Measurements from ENCODE around the gene IGSF6.
A peak's percentile ranks its signal among the peaks of the same experiment; 100 is the strongest.
"Not testable (repeated sequence)": the region's sequence is repeated elsewhere in the genome, so short reads cannot be mapped to it uniquely, and the experiment has no call there.

The IGSF6 gene

GRCh38 chr16:21651515-21651914 lies 893 bp downstream of the IGSF6 start:
- no peak for DNase-seq

- DNase-seq: no peak
Measured at GRCh38 chr16:21650521-21650920, 1.9 kb downstream of the IGSF6 start.

GRCh38 chr16:21649826-21650406 lies 2.5 kb downstream of the IGSF6 start:
- not testable (repeated sequence) for DNase-seq

- DNase-seq: no peak
Measured at GRCh38 chr16:21647562-21648164, 4.7 kb downstream of the IGSF6 start.

- DNase-seq: peak; percentile 37 to 61 (median 50)
Measured at GRCh38 chr16:21646721-21647561, 5.5 kb downstream of the IGSF6 start.

- DNase-seq: no peak
Measured at GRCh38 chr16:21646091-21646490, 6.3 kb downstream of the IGSF6 start.

GRCh38 chr16:21645261-21645721 lies 7.1 kb downstream of the IGSF6 start:
- peak in 1 of 4 experiments; percentile 10 for DNase-seq

GRCh38 chr16:21644674-21645073 lies 7.7 kb downstream of the IGSF6 start:
- no peak for DNase-seq

GRCh38 chr16:21643785-21644184 lies 8.6 kb downstream of the IGSF6 start:
- no peak for DNase-seq

- DNase-seq: no peak
Measured at GRCh38 chr16:21642861-21643260, 9.5 kb downstream of the IGSF6 start.

GRCh38 chr16:21641916-21642315 lies 10.5 kb downstream of the IGSF6 start:
- DNase-seq: no peak

- no peak for DNase-seq
Measured at GRCh38 chr16:21639493-21639892, 12.9 kb downstream of the IGSF6 start.

- DNase-seq: no peak
Measured at GRCh38 chr16:21638573-21638975, 13.8 kb downstream of the IGSF6 start.

- no peak for DNase-seq
Measured at GRCh38 chr16:21637032-21637968, 15.1 kb downstream of the IGSF6 start.

GRCh38 chr16:21635694-21636093 lies 16.7 kb downstream of the IGSF6 start:
- not testable (repeated sequence) for DNase-seq

- no peak for DNase-seq
Measured at GRCh38 chr16:21634216-21634615, 18.2 kb downstream of the IGSF6 start.

GRCh38 chr16:21631951-21632575 lies 20.3 kb downstream of the IGSF6 start:
- not testable (repeated sequence) for DNase-seq

GRCh38 chr16:21631376-21631775 lies 21.0 kb downstream of the IGSF6 start:
- DNase-seq: not testable (repeated sequence)

GRCh38 chr16:21630866-21631265 lies 21.5 kb downstream of the IGSF6 start:
- not testable (repeated sequence) for DNase-seq

GRCh38 chr16:21629616-21630539 lies 22.5 kb downstream of the IGSF6 start:
- DNase-seq: not testable (repeated sequence)

- no peak for DNase-seq
Measured at GRCh38 chr16:21628772-21629171, 23.6 kb downstream of the IGSF6 start.
